DMS53 (cell line): ENCODE data around the gene C1orf232.

Experiments
- DNase-seq: peaks from one replicate; lab custom pipeline; 2025; lab: John Stamatoyannopoulos, UW

C1orf232 gene

DNA sequence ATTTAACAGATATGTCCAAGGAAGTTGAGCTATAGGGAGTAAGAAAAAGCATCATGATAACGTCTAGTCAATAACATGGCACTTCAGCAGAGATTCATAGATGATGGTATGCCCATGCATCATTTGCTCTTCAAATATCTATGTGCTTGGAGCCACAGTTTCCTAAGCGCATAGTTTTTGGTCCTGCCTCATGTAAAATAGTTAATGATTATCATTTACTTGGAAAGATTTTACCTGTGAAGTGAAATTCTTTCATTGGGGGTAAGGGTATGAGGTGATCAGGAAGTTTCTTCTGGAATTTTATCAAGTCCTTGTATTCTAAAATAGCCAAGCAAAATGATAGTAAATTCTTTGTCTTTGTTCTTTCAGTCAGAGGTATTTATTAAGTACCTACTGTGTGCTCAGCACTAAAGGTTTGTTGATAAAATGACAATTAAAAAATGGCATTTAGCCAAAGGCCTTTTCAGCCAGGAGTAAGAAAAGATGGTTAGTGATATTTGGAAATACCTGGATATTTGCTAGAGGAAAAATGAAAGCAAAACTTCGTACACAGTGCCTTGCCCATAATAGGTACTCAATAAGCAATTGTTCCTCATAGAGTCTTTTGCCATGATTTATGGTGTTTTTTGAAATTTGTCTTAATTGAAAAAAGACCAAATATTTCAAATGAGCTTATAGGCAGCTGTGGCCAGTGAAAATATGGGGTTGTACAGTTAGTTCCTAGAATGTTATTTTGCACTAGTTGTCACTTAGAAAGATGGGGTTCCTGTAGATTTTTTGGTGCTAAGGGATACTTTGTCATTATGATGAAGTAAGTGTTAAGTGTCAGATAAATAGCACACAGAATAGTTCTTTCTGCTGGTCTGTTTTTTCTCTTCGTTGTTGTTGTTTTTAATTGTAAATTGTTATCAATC lies 44.1 kb downstream of the C1orf232 start:
- no peak for DNase-seq

DNA sequence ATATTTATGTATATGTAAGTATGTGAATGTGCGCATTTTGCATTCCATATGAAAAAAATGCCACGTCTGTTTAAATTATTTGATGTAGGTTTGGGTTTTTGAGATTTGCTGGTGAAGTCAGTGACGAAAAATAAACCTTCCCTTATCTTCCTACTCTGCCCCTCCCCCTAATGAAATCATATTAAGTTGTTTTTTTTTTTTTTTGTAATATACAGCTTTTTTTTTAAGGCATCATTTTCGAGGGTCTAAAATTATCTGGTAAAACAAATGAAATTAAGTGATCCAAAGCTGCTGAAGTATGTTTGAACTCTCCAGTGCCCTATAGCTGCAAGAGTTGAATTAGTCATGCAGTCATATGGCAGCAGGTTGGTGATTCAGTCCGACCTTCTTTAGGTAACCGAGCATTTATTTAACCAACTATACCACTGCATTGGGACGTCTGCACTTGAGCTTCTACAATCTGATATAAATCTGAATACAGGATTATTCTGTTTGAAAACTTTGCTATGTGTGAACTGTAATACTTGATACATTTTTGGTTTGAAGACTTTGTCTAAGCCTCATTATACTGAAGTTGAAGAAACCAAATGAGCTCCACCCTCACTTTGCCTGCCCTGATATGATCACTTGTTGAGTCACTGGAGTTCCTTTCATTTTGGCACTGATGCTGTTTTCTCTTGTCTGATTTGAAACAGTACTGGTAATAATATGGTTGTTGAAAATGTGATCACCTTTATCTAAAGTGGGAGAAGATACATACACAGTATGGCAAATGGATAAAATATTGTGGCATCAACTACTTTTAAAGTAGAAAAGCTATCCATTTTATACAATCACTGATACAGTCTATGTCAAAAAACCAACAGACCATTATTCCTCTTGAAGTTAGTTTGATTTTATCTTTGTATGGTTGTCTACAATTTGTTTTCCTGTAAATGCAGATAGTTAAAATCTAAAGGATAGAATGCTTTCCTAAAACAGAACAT lies 45.5 kb downstream of the C1orf232 start:
- no peak for DNase-seq

GRCh38 chr1:26121854-26122773 lies 46.6 kb downstream of the C1orf232 start:
- no peak for DNase-seq

DNA sequence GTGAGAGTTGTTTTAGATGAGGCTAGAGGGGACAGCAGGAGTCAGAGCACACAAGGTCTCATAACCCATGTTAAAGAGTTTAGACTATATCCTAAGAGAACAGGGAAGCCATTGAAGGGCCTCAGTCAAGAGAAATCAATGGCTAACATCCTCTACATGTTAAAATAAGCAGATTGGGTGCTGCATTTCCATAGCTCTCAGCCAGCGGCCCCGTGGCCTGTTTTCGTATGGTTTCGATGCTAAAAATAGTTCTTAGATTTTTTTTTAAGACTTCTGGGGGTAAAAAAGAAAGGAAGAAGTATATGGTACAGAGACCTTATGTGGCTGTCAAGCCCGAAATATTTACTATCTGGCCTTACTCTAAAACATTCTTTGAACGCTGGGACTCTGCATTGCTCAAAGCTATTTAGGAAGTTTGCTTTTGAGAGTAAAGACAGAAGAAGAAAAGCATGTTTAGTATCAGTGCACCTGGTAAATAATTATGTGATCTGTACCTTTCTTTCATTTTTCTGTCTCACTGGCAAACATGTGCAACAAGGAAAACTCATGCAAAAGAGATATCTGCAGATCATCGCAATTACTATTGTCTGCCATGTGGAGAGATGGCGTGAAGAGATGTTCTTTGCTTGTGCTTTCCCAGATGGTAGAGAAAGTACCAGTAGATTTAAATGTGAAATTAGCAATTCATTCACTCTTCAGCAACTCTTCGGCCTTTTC lies 48.7 kb downstream of the C1orf232 start:
- DNase-seq, result no peak

- no peak for DNase-seq
Measured at GRCh38 chr1:26114165-26114927, 54.4 kb downstream of the C1orf232 start.
